Activated CD4-positive, alpha-beta T cell treated with anti-CD3 and anti-CD28 coated beads, Interleukin-2, amount 10 ng/mL, durations not matched to agents 7 days and 5 days (primary cell): ENCODE data around the gene CXorf58. TPM values are rescaled to one million over a fixed set of nuclear protein-coding genes. Genes with fewer than 3 reads are reported as not detected.
A peak's percentile ranks its signal among the peaks of the same experiment; 100 is the strongest.

Experiments used
- CTCF ChIA-PET: fragments of 350-600 bp; sonication (Branson Sonifier 250); formaldehyde crosslinking; loops from one replicate; lab custom pipeline; 2021; ENCODE audit warnings: antibody characterized with exemption; lab: Charles Lee
- POLR2A ChIA-PET: fragments of 350-600 bp; sonication (Branson Sonifier 250); formaldehyde crosslinking; loops from one replicate; lab custom pipeline; 2021; ENCODE audit warnings: antibody characterized with exemption; lab: Charles Lee
- DNase-seq: peaks from one replicate; pipeline ENCODE4 v3.0.0-alpha.2; 2020
- H3K27ac Mint-ChIP-seq: one replicate; pipeline ENCODE4 v1.8.0; 2021; ENCODE audit warnings: mild to moderate bottlenecking, moderate library complexity, mixed read lengths
- H3K27me3 Mint-ChIP-seq: one replicate; pipeline ENCODE4 v1.8.0; 2021; ENCODE audit warnings: mixed read lengths
- H3K36me3 Mint-ChIP-seq: one replicate; pipeline ENCODE4 v1.8.0; 2021; ENCODE audit warnings: low read depth, mixed read lengths
- H3K4me1 Mint-ChIP-seq: one replicate; pipeline ENCODE4 v1.8.0; 2021; ENCODE audit warnings: mixed read lengths
- H3K4me3 Mint-ChIP-seq: one replicate; pipeline ENCODE4 v1.8.0; 2021; ENCODE audit warnings: mild to moderate bottlenecking, moderate library complexity, mixed read lengths
- H3K9me3 Mint-ChIP-seq: one replicate; pipeline ENCODE4 v1.8.0; 2021; ENCODE audit warnings: mixed read lengths
- total RNA-seq, 2 experiments: library from RNA; stranded (reverse); gene quantifications; one replicate each; pipeline ENCODE4 v1.2.3, GENCODE V29; 2021

CXorf58 gene
- total RNA-seq, 2 experiments from 2014 or later: not detected

DNA sequence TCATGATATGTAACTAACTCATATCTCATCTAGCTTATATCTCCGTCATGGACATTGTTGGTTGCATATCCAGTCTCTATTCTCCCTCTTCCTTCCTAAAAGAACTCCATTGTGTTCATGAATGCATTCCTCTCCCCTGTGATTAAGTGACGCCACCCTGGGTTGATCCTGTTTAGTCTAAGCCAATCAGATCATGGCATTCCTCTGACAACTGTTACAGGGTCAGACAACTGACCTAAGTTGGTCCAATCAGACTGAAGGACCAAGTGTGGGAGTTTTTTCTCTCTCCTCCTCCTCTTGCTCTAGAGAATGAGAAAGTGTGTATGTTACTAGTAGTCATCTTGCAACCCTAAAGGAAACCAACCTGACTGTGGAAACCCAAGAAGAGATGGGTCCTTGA lies 3.7 kb upstream of the CXorf58 start:
- Mint-ChIP-seq H3K4me1 (peaks cover 23% of the 10 kb centered on the region), H3K27ac (no peak overlapping the region), H3K9me3 (no peaks in the 10 kb centered on the region), H3K27me3 (no peaks in the 10 kb centered on the region), H3K4me3 (no peak overlapping the region), H3K36me3 (no peaks in the 10 kb centered on the region)
- CTCF ChIA-PET: interaction anchor here (1.2 kb wide), 1 partner anchor 214 kb away, joined by 3 read pairs; no protein-coding TSS in a partner anchor
- DNase-seq: no peak
- POLR2A ChIA-PET: no interaction called here

DNA sequence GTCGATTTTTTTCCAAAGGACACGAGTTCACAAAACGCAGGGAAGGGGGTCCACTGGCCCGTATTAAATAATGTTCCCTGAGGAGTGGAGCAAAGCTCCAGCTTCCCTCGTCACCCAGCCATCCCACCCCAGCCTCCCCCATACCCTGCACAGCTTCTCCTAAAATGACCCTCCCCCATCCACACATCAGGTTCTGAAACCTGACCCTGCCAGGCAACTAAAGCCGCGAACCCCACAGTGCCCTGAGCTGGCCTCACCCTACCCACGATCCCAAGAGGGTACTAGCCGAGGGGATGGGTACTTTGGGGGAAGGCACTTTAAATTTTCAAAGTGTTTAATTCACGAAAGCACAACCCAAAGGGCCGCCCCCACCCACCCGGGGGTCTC lies 702 bp upstream of the CXorf58 start:
- peaks cover 23% of the 10 kb centered on the region for H3K4me1 Mint-ChIP-seq
- H3K27ac Mint-ChIP-seq: peak overlapping the region; percentile 91
- ChIA-PET POLR2A (no interaction called here), CTCF (interaction anchor here (0.6 to 3.7 kb wide), 10 partner anchors 9 to 211 kb away, joined by 3 to 25 read pairs (median 4); partner anchors contain the start of genes EIF2S3 and KLHL15)
- no peaks in the 10 kb centered on the region for H3K9me3 Mint-ChIP-seq
- no peaks in the 10 kb centered on the region for H3K27me3 Mint-ChIP-seq
- H3K36me3 Mint-ChIP-seq: no peaks in the 10 kb centered on the region
- DNase-seq: no peak
- H3K4me3 Mint-ChIP-seq: peak overlapping the region; percentile 77

DNA sequence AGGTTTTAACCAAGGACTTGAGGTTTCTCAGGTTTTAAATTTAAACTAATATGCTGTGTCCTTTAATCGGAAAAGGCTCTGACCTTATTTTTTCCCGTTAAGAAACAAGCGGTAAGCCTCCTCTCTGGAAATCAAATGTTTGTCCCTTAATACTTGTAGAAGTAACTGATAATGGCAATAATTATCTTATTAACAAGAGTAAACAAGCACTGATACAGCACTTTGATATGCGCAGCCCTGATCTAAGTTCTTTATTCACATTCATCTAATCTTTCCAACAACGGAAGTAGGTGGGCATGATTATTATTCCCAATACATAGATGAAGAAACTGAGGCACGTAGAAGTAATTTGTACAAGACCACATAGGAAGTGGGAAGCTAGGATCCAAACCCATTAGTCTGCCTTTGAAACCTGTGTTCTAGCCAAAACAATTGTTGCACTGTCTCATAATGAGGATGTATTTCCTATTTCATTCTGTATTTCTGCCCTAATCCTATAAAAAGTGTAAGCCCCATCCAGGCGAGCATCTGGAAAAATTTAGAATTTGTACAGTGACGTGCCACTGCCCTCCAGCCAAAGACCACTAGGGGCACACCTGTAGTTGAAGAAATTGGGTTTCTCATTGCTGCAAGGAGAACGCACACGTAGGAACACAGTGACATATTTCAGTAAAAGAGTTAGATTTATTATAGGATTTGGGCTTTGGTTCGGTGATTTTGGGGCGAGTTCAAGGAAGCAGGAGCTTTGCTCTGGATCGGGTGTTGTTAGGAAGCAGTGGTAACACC lies 606 bp downstream of the CXorf58 start:
- DNase-seq: no peak
- no peaks in the 10 kb centered on the region for H3K36me3 Mint-ChIP-seq
- no peaks in the 10 kb centered on the region for H3K27me3 Mint-ChIP-seq
- H3K27ac Mint-ChIP-seq: peak overlapping the region; percentile 91
- H3K4me3 Mint-ChIP-seq: peak overlapping the region; percentile 77
- no peaks in the 10 kb centered on the region for H3K9me3 Mint-ChIP-seq
- peaks cover 23% of the 10 kb centered on the region for H3K4me1 Mint-ChIP-seq
- POLR2A ChIA-PET: interaction anchor here (1.0 kb wide), 1 partner anchor 145 kb away, joined by 8 read pairs; no protein-coding TSS in a partner anchor
- CTCF ChIA-PET: interaction anchor here (1.2 to 3.7 kb wide), 8 partner anchors 17 to 376 kb away, joined by 3 to 25 read pairs (median 4); partner anchors contain the start of genes EIF2S3, KLHL15 and PRDX4

GRCh38 chrX:23911126-23911835 lies 3.5 kb downstream of the CXorf58 start:
- no peaks in the 10 kb centered on the region for H3K27me3 Mint-ChIP-seq
- POLR2A ChIA-PET: no interaction called here
- no peak overlapping the region for H3K4me3 Mint-ChIP-seq
- H3K36me3 Mint-ChIP-seq: no peaks in the 10 kb centered on the region
- peaks cover 14% of the 10 kb centered on the region for H3K4me1 Mint-ChIP-seq
- CTCF ChIA-PET: interaction anchor here (1.0 kb wide), 1 partner anchor 14 kb away, joined by 3 read pairs; no protein-coding TSS in a partner anchor
- H3K9me3 Mint-ChIP-seq: no peaks in the 10 kb centered on the region
- no peak overlapping the region for H3K27ac Mint-ChIP-seq
- no peak for DNase-seq

GRCh38 chrX:23919148-23919547 lies 11.3 kb downstream of the CXorf58 start:
- peaks cover 3% of the 10 kb centered on the region for H3K4me1 Mint-ChIP-seq
- H3K27me3 Mint-ChIP-seq: peaks cover 4% of the 10 kb centered on the region
- no peak overlapping the region for H3K27ac Mint-ChIP-seq
- H3K9me3 Mint-ChIP-seq: no peaks in the 10 kb centered on the region
- POLR2A ChIA-PET: no interaction called here
- peaks cover 3% of the 10 kb centered on the region for H3K36me3 Mint-ChIP-seq
- CTCF ChIA-PET: interaction anchor here (1.2 to 2.1 kb wide), 2 partner anchors 12 to 15 kb away, joined by 3 to 4 read pairs; no protein-coding TSS in a partner anchor
- no peak overlapping the region for H3K4me3 Mint-ChIP-seq
- DNase-seq: no peak

- Mint-ChIP-seq H3K4me1 (peaks cover 3% of the 10 kb centered on the region), H3K9me3 (no peaks in the 10 kb centered on the region), H3K4me3 (no peak overlapping the region), H3K27me3 (peaks cover 4% of the 10 kb centered on the region), H3K36me3 (peaks cover 3% of the 10 kb centered on the region), H3K27ac (no peak overlapping the region)
- POLR2A ChIA-PET: no interaction called here
- no peak for DNase-seq
- CTCF ChIA-PET: interaction anchor here (0.6 to 2.1 kb wide), 3 partner anchors 12 to 312 kb away, joined by 3 to 4 read pairs (median 3); no protein-coding TSS in a partner anchor
Measured at GRCh38 chrX:23919706-23920320, 12.0 kb downstream of the CXorf58 start.

GRCh38 chrX:23926015-23926414 lies 18.2 kb downstream of the CXorf58 start:
- H3K27me3 Mint-ChIP-seq: no peaks in the 10 kb centered on the region
- H3K9me3 Mint-ChIP-seq: no peaks in the 10 kb centered on the region
- ChIA-PET CTCF (interaction anchor here (1.3 kb wide), 1 partner anchor 10 kb away, joined by 3 read pairs; no protein-coding TSS in a partner anchor), POLR2A (no interaction called here)
- H3K4me1 Mint-ChIP-seq: peaks cover 2% of the 10 kb centered on the region
- no peaks in the 10 kb centered on the region for H3K36me3 Mint-ChIP-seq
- H3K4me3 Mint-ChIP-seq: no peak overlapping the region
- DNase-seq: no peak
- H3K27ac Mint-ChIP-seq: no peak overlapping the region

- POLR2A ChIA-PET: no interaction called here
- peak; percentile 7 for DNase-seq
- Mint-ChIP-seq H3K4me1 (peaks cover 17% of the 10 kb centered on the region), H3K36me3 (no peaks in the 10 kb centered on the region), H3K4me3 (no peak overlapping the region), H3K27ac (peak overlapping the region; percentile 76), H3K9me3 (no peaks in the 10 kb centered on the region), H3K27me3 (no peaks in the 10 kb centered on the region)
- CTCF ChIA-PET: interaction anchor here (1.1 to 1.6 kb wide), 2 partner anchors 11 to 23 kb away, joined by 3 to 4 read pairs; partner anchors contain the start of genes APOO and CXorf58
Measured at GRCh38 chrX:23930894-23931604, 23.2 kb downstream of the CXorf58 start.

- no peak for DNase-seq
- H3K9me3 Mint-ChIP-seq: no peaks in the 10 kb centered on the region
- CTCF ChIA-PET: interaction anchor here (1.0 to 1.6 kb wide), 3 partner anchors 9 to 24 kb away, joined by 3 to 4 read pairs (median 3); partner anchors contain the start of genes APOO and CXorf58
- no peak overlapping the region for H3K27ac Mint-ChIP-seq
- no peak overlapping the region for H3K4me3 Mint-ChIP-seq
- H3K36me3 Mint-ChIP-seq: no peaks in the 10 kb centered on the region
- no peaks in the 10 kb centered on the region for H3K27me3 Mint-ChIP-seq
- H3K4me1 Mint-ChIP-seq: peaks cover 17% of the 10 kb centered on the region
- POLR2A ChIA-PET: no interaction called here
Measured at GRCh38 chrX:23932046-23932445, 24.2 kb downstream of the CXorf58 start.

DNA sequence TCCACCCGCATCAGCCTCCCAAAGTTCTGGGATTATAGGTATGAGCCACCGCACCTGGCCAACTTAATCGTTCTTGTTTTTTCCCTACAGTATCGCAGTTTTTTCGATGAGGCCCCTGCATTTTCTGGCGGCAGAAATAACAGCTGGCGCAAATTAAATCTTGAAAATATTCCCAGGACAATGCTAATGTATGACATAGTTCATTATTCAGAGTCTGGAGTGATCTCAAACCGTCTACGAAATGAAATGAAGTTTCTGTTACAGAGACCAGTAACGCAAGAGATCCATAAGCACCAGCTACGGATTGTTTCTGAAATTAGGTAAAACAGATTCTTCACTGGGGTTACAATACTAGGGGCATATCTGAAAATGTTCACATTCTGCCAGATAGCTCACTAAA lies 27.3 kb downstream of the CXorf58 start:
- Mint-ChIP-seq H3K4me1 (peaks cover 17% of the 10 kb centered on the region), H3K4me3 (no peak overlapping the region), H3K27ac (no peak overlapping the region), H3K9me3 (no peaks in the 10 kb centered on the region), H3K36me3 (no peaks in the 10 kb centered on the region), H3K27me3 (no peaks in the 10 kb centered on the region)
- DNase-seq: no peak
- ChIA-PET POLR2A (no interaction called here), CTCF (interaction anchor here (0.6 kb wide), 1 partner anchor 119 kb away, joined by 3 read pairs; the partner anchor contains the start of gene EIF2S3)

GRCh38 chrX:23936180-23936579 lies 28.4 kb downstream of the CXorf58 start:
- CTCF ChIA-PET: no interaction called here
- Mint-ChIP-seq H3K27ac (no peak overlapping the region), H3K36me3 (no peaks in the 10 kb centered on the region), H3K4me1 (peaks cover 13% of the 10 kb centered on the region), H3K4me3 (no peak overlapping the region), H3K9me3 (no peaks in the 10 kb centered on the region), H3K27me3 (no peaks in the 10 kb centered on the region)
- no peak for DNase-seq
- POLR2A ChIA-PET: no interaction called here

DNA sequence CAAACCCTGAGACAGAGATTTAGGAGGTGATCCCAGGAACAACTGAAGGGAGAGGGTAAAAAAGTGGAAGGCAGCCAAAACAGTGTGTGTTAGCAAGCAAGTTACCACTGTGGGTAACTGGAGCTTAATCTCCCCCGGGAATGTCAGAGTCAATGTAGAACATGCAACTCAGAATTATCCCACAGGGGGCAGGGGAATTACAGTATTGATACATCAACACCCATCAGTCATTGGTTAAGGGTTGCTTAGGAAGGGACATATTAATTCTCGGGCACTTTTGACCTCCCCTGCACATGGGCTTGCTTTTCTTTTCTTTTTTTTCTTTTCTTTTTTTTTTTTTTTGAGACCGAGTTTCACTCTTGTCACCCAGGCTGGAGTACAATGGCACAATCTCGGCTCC lies 29.3 kb downstream of the CXorf58 start:
- H3K27me3 Mint-ChIP-seq: no peaks in the 10 kb centered on the region
- H3K9me3 Mint-ChIP-seq: no peaks in the 10 kb centered on the region
- CTCF ChIA-PET: no interaction called here
- no peak overlapping the region for H3K4me3 Mint-ChIP-seq
- no peaks in the 10 kb centered on the region for H3K36me3 Mint-ChIP-seq
- no peak overlapping the region for H3K27ac Mint-ChIP-seq
- no peak for DNase-seq
- peaks cover 4% of the 10 kb centered on the region for H3K4me1 Mint-ChIP-seq
- POLR2A ChIA-PET: no interaction called here
